Transverse colon (tissue), 4 donors: ENCODE measurements around the gene GALNT2.

Experiments
- EP300 ChIP-seq: sonication (generic); formaldehyde crosslinking; IDR thresholded peaks from one replicate; pipeline ENCODE4 v1.6.1; 2017; ENCODE audit warnings: antibody characterized with exemption, low read depth
- POLR2A ChIP-seq: fragments of 450-650 bp; IDR thresholded peaks from one replicate; pipeline ENCODE4 v1.6.1; 2016; ENCODE audit warnings: antibody characterized with exemption, mild to moderate bottlenecking, moderate library complexity
- POLR2AphosphoS5 ChIP-seq, 3 donors: sonication (generic); formaldehyde crosslinking; IDR thresholded peaks; one replicate each; pipeline ENCODE4 v1.6.1; 2016; ENCODE audit warnings: antibody characterized with exemption in 3 of 3
- TF ChIP-seq, protein P1 (sequence below), 5 experiments: fragments of 200-600 bp in 3 of 5; fragments of 450-650 bp in 2 of 5; sonication (generic) in 3 of 5; IDR thresholded peaks; 1 replicate in 2 of 5; 2 replicates in 3 of 5; pipeline ENCODE4 v1.5.1; 2016 to 2017; ENCODE audit warnings: antibody characterized with exemption in 5 of 5, inconsistent platforms in 3 of 5, mild to moderate bottlenecking in 2 of 5, moderate library complexity in 1 of 5

DNA sequence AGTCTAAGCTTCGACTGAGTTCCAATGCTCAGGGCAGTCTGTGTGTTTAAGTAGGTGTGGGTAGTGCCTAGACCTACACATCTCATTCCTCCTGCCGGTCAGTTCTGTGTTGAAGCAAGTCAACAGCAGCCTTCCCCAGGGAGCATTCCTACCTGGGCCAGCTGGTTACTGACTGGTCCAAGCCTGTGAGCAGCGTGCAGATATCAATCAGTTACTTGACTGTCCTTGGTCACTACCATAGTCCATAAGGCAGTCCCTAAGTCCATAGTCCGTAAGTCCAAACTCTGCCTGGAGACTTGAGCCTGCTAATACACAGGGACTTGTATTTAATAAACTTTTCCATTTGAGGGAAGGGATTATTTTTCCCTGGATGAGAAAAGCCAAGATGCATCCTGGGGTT lies 187.2 kb downstream of the GALNT2 start:
- TF ChIP-seq, protein P1, sequence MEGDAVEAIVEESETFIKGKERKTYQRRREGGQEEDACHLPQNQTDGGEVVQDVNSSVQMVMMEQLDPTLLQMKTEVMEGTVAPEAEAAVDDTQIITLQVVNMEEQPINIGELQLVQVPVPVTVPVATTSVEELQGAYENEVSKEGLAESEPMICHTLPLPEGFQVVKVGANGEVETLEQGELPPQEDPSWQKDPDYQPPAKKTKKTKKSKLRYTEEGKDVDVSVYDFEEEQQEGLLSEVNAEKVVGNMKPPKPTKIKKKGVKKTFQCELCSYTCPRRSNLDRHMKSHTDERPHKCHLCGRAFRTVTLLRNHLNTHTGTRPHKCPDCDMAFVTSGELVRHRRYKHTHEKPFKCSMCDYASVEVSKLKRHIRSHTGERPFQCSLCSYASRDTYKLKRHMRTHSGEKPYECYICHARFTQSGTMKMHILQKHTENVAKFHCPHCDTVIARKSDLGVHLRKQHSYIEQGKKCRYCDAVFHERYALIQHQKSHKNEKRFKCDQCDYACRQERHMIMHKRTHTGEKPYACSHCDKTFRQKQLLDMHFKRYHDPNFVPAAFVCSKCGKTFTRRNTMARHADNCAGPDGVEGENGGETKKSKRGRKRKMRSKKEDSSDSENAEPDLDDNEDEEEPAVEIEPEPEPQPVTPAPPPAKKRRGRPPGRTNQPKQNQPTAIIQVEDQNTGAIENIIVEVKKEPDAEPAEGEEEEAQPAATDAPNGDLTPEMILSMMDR (IDR thresholded peaks at IDR 0.05), result no peak
- TF ChIP-seq POLR2AphosphoS5 (IDR thresholded peaks at IDR 0.05), result no peak
- no peak for TF ChIP-seq EP300
- TF ChIP-seq POLR2A, result no peak
